Panc1 (cell line): ENCODE measurements around the gene ADAMTSL3. TPM values are rescaled to one million over a fixed set of nuclear protein-coding genes. Genes with fewer than 3 reads are reported as not detected.

Experiments
- ATAC-seq: fragments of 200-7000 bp; cut with Tn5 transposase; 2 replicates; pipeline ENCODE4 v1.9.1; 2020; ENCODE audit warnings: mild to moderate bottlenecking, moderate library complexity
- BruUV-seq: library from RNA; stranded (reverse); fragments of 400-500 nt; replicated peaks from 2 replicates; lab custom pipeline; 2021; lab: Mats Ljungman, UMichigan
- CTCF ChIA-PET: fragments of 300-600 bp; sonication (Branson Sonifier 250); formaldehyde crosslinking; loops from one replicate; lab custom pipeline; 2022; ENCODE audit warnings: antibody characterized with exemption; lab: Charles Lee
- POLR2A ChIA-PET: fragments of 300-600 bp; sonication (Branson Sonifier 250); formaldehyde crosslinking; loops from one replicate; lab custom pipeline; 2022; ENCODE audit warnings: antibody characterized with exemption; lab: Charles Lee
- DNase-seq: peaks from one replicate; pipeline ENCODE4 v3.0.0-alpha.2; 2010; ENCODE audit warnings: low read depth, low spot score
- H3K27ac ChIP-seq: 2 replicates; pipeline ENCODE4 v1.5.1; 2011; ENCODE audit warnings: mild to moderate bottlenecking, low read length, inconsistent platforms
- H3K27me3 ChIP-seq: fragments of 200-500 bp; sonication (Bioruptor generic); 2 replicates; pipeline ENCODE4 v1.6.0; 2014; ENCODE audit warnings: low read length, inconsistent platforms; ENCODE audit not compliant: control insufficient read depth, insufficient read depth
- H3K36me3 ChIP-seq: fragments of 200-500 bp; sonication (Bioruptor generic); 2 replicates; pipeline ENCODE4 v1.5.1; 2014; ENCODE audit warnings: inconsistent platforms, mild to moderate bottlenecking, low read length, moderate library complexity; ENCODE audit not compliant: control insufficient read depth, insufficient read depth
- H3K4me1 ChIP-seq: 2 replicates; pipeline ENCODE4 v1.5.1; 2011; ENCODE audit warnings: inconsistent platforms, mild to moderate bottlenecking, low read length, moderate library complexity; ENCODE audit not compliant: control insufficient read depth, insufficient read depth
- H3K4me3 ChIP-seq, 2 experiments: 2 replicates each; pipeline ENCODE4 v1.5.1; 2011 to 2012; ENCODE audit warnings: low read depth in 2 of 2, low read length in 2 of 2, mild to moderate bottlenecking in 2 of 2, inconsistent platforms in 1 of 2, moderate library complexity in 1 of 2
- H3K9me3 ChIP-seq: fragments of 200-500 bp; sonication (Bioruptor generic); 2 replicates; pipeline ENCODE4 v1.5.1; 2014; ENCODE audit warnings: low read depth, mild to moderate bottlenecking, inconsistent platforms, low read length, moderate library complexity; ENCODE audit not compliant: control insufficient read depth, insufficient read depth
- CTCF ChIP-seq: fragments of 450-650 bp; IDR thresholded peaks from 2 replicates; pipeline ENCODE4 v1.5.1; 2017; ENCODE audit warnings: mild to moderate bottlenecking
- POLR2AphosphoS5 ChIP-seq: IDR thresholded peaks from 2 replicates; pipeline ENCODE4 v1.6.1; 2012; ENCODE audit warnings: mild to moderate bottlenecking, low read depth, low read length, moderate library complexity
- REST ChIP-seq, 2 experiments: IDR thresholded peaks; 2 replicates each; pipeline ENCODE4 v1.6.1; 2011 to 2012; ENCODE audit warnings: low read depth in 2 of 2, control low read depth in 1 of 2, low read length in 1 of 2, mild to moderate bottlenecking in 1 of 2, moderate library complexity in 1 of 2; ENCODE audit not compliant: insufficient read depth in 1 of 2
- SIN3A ChIP-seq: IDR thresholded peaks from 2 replicates; pipeline ENCODE4 v1.6.1; 2012; ENCODE audit warnings: low read depth, mild to moderate bottlenecking, low read length, moderate library complexity, borderline replicate concordance; ENCODE audit not compliant: insufficient read depth
- TCF7L2 ChIP-seq: IDR thresholded peaks from 2 replicates; pipeline ENCODE4 v1.6.1; 2011; ENCODE audit warnings: mild to moderate bottlenecking, low read depth, low read length, inconsistent platforms
- in situ Hi-C: cut with HindIII; loops from 2 replicates; pipeline ENCODE4 v1.10.0; 2016; ENCODE audit warnings: low sequenced_read_pairs, low pct_unique_long_range_greater_than_20kb
- intact Hi-C: fragments of 100-400 bp; cut with micrococcal nuclease; formaldehyde crosslinking; loops from one replicate; pipeline ENCODE4 v1.10.0; 2022; ENCODE audit not compliant: unreplicated experiment
- total RNA-seq: library from RNA; stranded (reverse); gene quantifications from one replicate; pipeline ENCODE4 v1.2.1, GENCODE V29; 2021; ENCODE audit not compliant: unreplicated experiment

Gene ADAMTSL3
- total RNA-seq, 1 experiment from 2014 or later = not detected

- ChIA-PET POLR2A (no interaction called here), CTCF (no interaction called here)
- no peaks in the 10 kb centered on the region for H3K27me3 ChIP-seq
- in situ Hi-C loops = no loop called here
- TF ChIP-seq POLR2AphosphoS5 = no peak
- no peak for TF ChIP-seq SIN3A
- no peak for TF ChIP-seq TCF7L2
- TF ChIP-seq REST (IDR thresholded peaks at IDR 0.05; ENCODE audit: insufficient read depth in 1 of 2, low read depth in 2 of 2, low read length in 1 of 2) = no peak
- no peak for TF ChIP-seq CTCF
- intact Hi-C loops = no loop called here
- no peaks in the 10 kb centered on the region for H3K36me3 ChIP-seq
- BruUV-seq = no TSS peak
- no peak overlapping the region for H3K4me3 ChIP-seq
- H3K4me1 ChIP-seq = no peaks in the 10 kb centered on the region
- no peaks in the 10 kb centered on the region for H3K9me3 ChIP-seq
- no peak overlapping the region for H3K27ac ChIP-seq
- no peak for ATAC-seq
- DNase-seq = no peak
Measured at GRCh38 chr15:83709241-83709640, 55.3 kb downstream of the ADAMTSL3 start.

GRCh38 chr15:83709811-83710210 lies 55.9 kb downstream of the ADAMTSL3 start:
- H3K27me3 ChIP-seq = no peaks in the 10 kb centered on the region
- no peak for DNase-seq
- no TSS peak for BruUV-seq
- H3K4me3 ChIP-seq = no peak overlapping the region
- no peak for TF ChIP-seq TCF7L2
- TF ChIP-seq REST (IDR thresholded peaks at IDR 0.05; ENCODE audit: insufficient read depth in 1 of 2, low read depth in 2 of 2, low read length in 1 of 2) = no peak
- no peak for TF ChIP-seq POLR2AphosphoS5
- no peak for TF ChIP-seq SIN3A
- TF ChIP-seq CTCF = no peak
- H3K36me3 ChIP-seq = no peaks in the 10 kb centered on the region
- intact Hi-C loops = no loop called here
- no peak for ATAC-seq
- no peaks in the 10 kb centered on the region for H3K4me1 ChIP-seq
- POLR2A ChIA-PET = no interaction called here
- CTCF ChIA-PET = no interaction called here
- in situ Hi-C loops = no loop called here
- no peak overlapping the region for H3K27ac ChIP-seq
- no peaks in the 10 kb centered on the region for H3K9me3 ChIP-seq
